Endothelial cell of umbilical vein (primary cell): ENCODE results near the gene TPRG1L. TPM values are rescaled to one million over a fixed set of nuclear protein-coding genes. Genes with fewer than 3 reads are reported as not detected.
A peak's percentile ranks its signal among the peaks of the same experiment; 100 is the strongest.

ENCODE experiments used
- BruUV-seq: library from RNA; stranded (reverse); fragments of 400-500 nt; replicated peaks from 2 replicates; lab custom pipeline; 2021; lab: Mats Ljungman, UMichigan
- CTCF ChIA-PET: fragments of 300-600, 350-600 bp; sonication (Branson Sonifier 250); formaldehyde crosslinking; loops from one replicate; lab custom pipeline; 2021; ENCODE audit warnings: antibody characterized with exemption, inconsistent platforms; lab: Charles Lee
- POLR2A ChIA-PET: fragments of 300-600, 350-600 bp; sonication (Branson Sonifier 250); formaldehyde crosslinking; loops from one replicate; lab custom pipeline; 2021; ENCODE audit warnings: antibody characterized with exemption, inconsistent platforms; lab: Charles Lee
- DNase-seq: peaks from one replicate; pipeline ENCODE4 v3.0.0-alpha.2; 2011; ENCODE audit warnings: low read depth, low spot score
- FAIRE-seq: peaks from 2 replicates; lab custom pipeline; 2011; peaks lifted over from hg19 to GRCh38; lab: Jason Lieb, UNC
- H2AFZ ChIP-seq: 2 replicates; pipeline ENCODE4 v1.6.0; 2012; ENCODE audit warnings: low read depth, low read length, control low read depth, inconsistent platforms
- H3K27ac ChIP-seq: 2 replicates; pipeline ENCODE4 v1.5.1; 2011; ENCODE audit warnings: low read depth, mild to moderate bottlenecking, control low read depth, low read length, moderate library complexity; ENCODE audit not compliant: insufficient read depth
- H3K27me3 ChIP-seq, 2 experiments: 2 replicates each; pipeline versions ENCODE4 v1.6.0 to v1.6.1; 2011; ENCODE audit warnings: low read length in 2 of 2, mixed read lengths in 1 of 2; ENCODE audit not compliant: control insufficient read depth in 2 of 2, insufficient read depth in 2 of 2
- H3K36me3 ChIP-seq, 2 experiments: 2 replicates in 1 of 2; 3 replicates in 1 of 2; pipeline ENCODE4 v1.5.1; 2011; ENCODE audit warnings: low read length in 2 of 2, mild to moderate bottlenecking in 1 of 2, moderate library complexity in 1 of 2; ENCODE audit not compliant: control insufficient read depth in 2 of 2, insufficient read depth in 2 of 2; ENCODE audit errors: extremely low read depth in 1 of 2
- H3K4me1 ChIP-seq: 3 replicates; pipeline ENCODE4 v1.5.1; 2011; ENCODE audit warnings: mild to moderate bottlenecking, low read length; ENCODE audit not compliant: control insufficient read depth, insufficient read depth; ENCODE audit errors: extremely low read depth
- H3K4me2 ChIP-seq: 2 replicates; pipeline ENCODE4 v1.6.1; 2011; ENCODE audit warnings: low read length, control low read depth, mixed read lengths; ENCODE audit not compliant: insufficient read depth
- H3K4me3 ChIP-seq, 3 experiments: fragments of 200-600 bp in 1 of 3; sonication (generic), shearing (Covaris generic) in 1 of 3; replicated peaks in 1 of 3; 2 replicates each; pipeline ENCODE4 v1.5.1; 2011 to 2016; ENCODE audit warnings: control low read depth in 3 of 3, low read length in 3 of 3, mild to moderate bottlenecking in 2 of 3, inconsistent platforms in 1 of 3, low read depth in 1 of 3, moderate library complexity in 1 of 3; ENCODE audit not compliant: insufficient read depth in 1 of 3
- H3K79me2 ChIP-seq: 2 replicates; pipeline ENCODE4 v1.6.0; 2012; ENCODE audit warnings: low read length, inconsistent platforms; ENCODE audit not compliant: control insufficient read depth, insufficient read depth
- H3K9ac ChIP-seq: replicated peaks from 2 replicates; pipeline ENCODE3; 2011; ENCODE audit warnings: low read length, control low read depth; ENCODE audit not compliant: insufficient read depth; ENCODE audit errors: extremely low read depth
- H3K9me1 ChIP-seq: replicated peaks from 3 replicates; pipeline ENCODE4 v1.6.0; 2011; ENCODE audit warnings: mild to moderate bottlenecking, low read length; ENCODE audit not compliant: control insufficient read depth, insufficient read depth; ENCODE audit errors: extremely low read depth
- H3K9me3 ChIP-seq: replicated peaks from 2 replicates; pipeline ENCODE4 v1.5.1; 2012; ENCODE audit warnings: low read length, inconsistent platforms; ENCODE audit not compliant: control insufficient read depth, insufficient read depth
- H4K20me1 ChIP-seq: replicated peaks from 2 replicates; pipeline ENCODE3; 2011; ENCODE audit warnings: mild to moderate bottlenecking, low read length; ENCODE audit not compliant: control insufficient read depth, insufficient read depth; ENCODE audit errors: extremely low read depth
- FOS ChIP-seq: IDR thresholded peaks from 2 replicates; pipeline ENCODE4 v1.6.1; 2011; ENCODE audit warnings: mild to moderate bottlenecking, low read length, moderate library complexity, borderline replicate concordance; ENCODE audit not compliant: insufficient read depth
- GATA2 ChIP-seq: IDR thresholded peaks from 2 replicates; pipeline ENCODE4 v1.7.0; 2011; ENCODE audit warnings: low read depth, mild to moderate bottlenecking, moderate library complexity, mixed read lengths, low read length; ENCODE audit not compliant: insufficient read length, insufficient read depth
- MAX ChIP-seq: IDR thresholded peaks from 2 replicates; pipeline ENCODE4 v1.6.1; 2011; ENCODE audit not compliant: insufficient read depth, insufficient read length
- MYC ChIP-seq: IDR thresholded peaks from one replicate; pipeline ENCODE4 v1.6.1; 2011; ENCODE audit warnings: mild to moderate bottlenecking, low read depth, low read length
- POLR2AphosphoS5 ChIP-seq: IDR thresholded peaks from 2 replicates; pipeline ENCODE4 v1.6.1; 2012; ENCODE audit warnings: low read depth, mild to moderate bottlenecking, control low read depth, low read length, moderate library complexity; ENCODE audit not compliant: insufficient read depth
- dilution Hi-C: fragments of 300-500 bp; cut with MboI; formaldehyde crosslinking; loops from one replicate; pipeline ENCODE4 v1.15.0; 2019; ENCODE audit warnings: low sequenced_read_pairs; ENCODE audit not compliant: extremely low pct_ligation_motif_present
- intact Hi-C: fragments of 100-400 bp; cut with micrococcal nuclease; formaldehyde crosslinking; loops from one replicate; pipeline ENCODE4 v1.10.0; 2022
- polyA plus RNA-seq, 4 experiments: library from polyadenylated mRNA; depleted of rRNA in 3 of 4; stranded (reverse) in 3 of 4; unstranded in 1 of 4; fragments of >200 nt; gene quantifications; 2 replicates each; pipeline versions ENCODE4 v1.2.1 to v1.2.3, GENCODE V29; 2011 to 2012; ENCODE audit warnings: missing spikeins in 1 of 4
- total RNA-seq: library from RNA; stranded (reverse); gene quantifications from 2 replicates; pipeline ENCODE4 v1.2.3, GENCODE V29; 2021

TPRG1L gene
- total and polyA plus RNA-seq, 2 donors (not counting 3 experiments of a cell fraction or from before 2014, with no cell fraction given): 52.3 to 53.8 TPM

- no peaks in the 10 kb centered on the region for H3K9me3 ChIP-seq
- peak overlapping the region; percentile 2 for H2AFZ ChIP-seq
- no peaks in the 10 kb centered on the region for H3K9me1 ChIP-seq
- ChIA-PET POLR2A (interaction anchor here (1.4 kb wide), 1 partner anchor 20 kb away, joined by 3 read pairs; no protein-coding TSS in a partner anchor), CTCF (interaction anchor here (1.7 to 3.8 kb wide), 3 partner anchors 8 to 46 kb away, joined by 6 to 24 read pairs (median 7); no protein-coding TSS in a partner anchor)
- peak overlapping the region; percentile 6 for H3K4me2 ChIP-seq
- no peaks in the 10 kb centered on the region for H3K79me2 ChIP-seq
- dilution Hi-C loops: no loop called here
- no peak overlapping the region for H3K27ac ChIP-seq
- no peak for TF ChIP-seq FOS
- no peak for TF ChIP-seq MYC
- TF ChIP-seq MAX: no peak
- TF ChIP-seq GATA2: no peak
- TF ChIP-seq POLR2AphosphoS5: no peak
- no peaks in the 10 kb centered on the region for H3K36me3 ChIP-seq
- BruUV-seq: no TSS peak
- intact Hi-C loops: loop anchor here (1.0 to 2.0 kb wide), 2 partner anchors 20 to 70 kb away; no protein-coding TSS in a partner anchor
- FAIRE-seq (peak; percentile 48), DNase-seq (peak; percentile 46)
- H3K9ac ChIP-seq: no peak overlapping the region
- peaks cover 38% of the 10 kb centered on the region for H3K4me1 ChIP-seq
- H3K27me3 ChIP-seq: no peaks in the 10 kb centered on the region
- H3K4me3 ChIP-seq: peak overlapping the region; percentile 6 to 67 (median 54)
- no peaks in the 10 kb centered on the region for H4K20me1 ChIP-seq
Observed at GRCh38 chr1:3610527-3611169, 14.2 kb upstream of the TPRG1L start.
